Tibial nerve (tissue), 3 donors: Measurements from ENCODE around the gene RGS3.

Experiments used
- CTCF ChIP-seq, 5 experiments: fragments of 200-600 bp in 3 of 5; fragments of 450-650 bp in 2 of 5; sonication (generic) in 3 of 5; IDR thresholded peaks; one replicate each; pipeline ENCODE4 v1.5.1; 2016 to 2019; ENCODE audit warnings: antibody characterized with exemption in 5 of 5, mild to moderate bottlenecking in 3 of 5, moderate library complexity in 2 of 5
- POLR2A ChIP-seq, 2 donors: fragments of 450-650 bp; IDR thresholded peaks; one replicate each; pipeline ENCODE4 v1.6.1; 2017; ENCODE audit warnings: antibody characterized with exemption in 2 of 2, mild to moderate bottlenecking in 2 of 2, moderate library complexity in 2 of 2

- TF ChIP-seq CTCF (IDR thresholded peaks at IDR 0.05) = no peak
- TF ChIP-seq POLR2A (IDR thresholded peaks at IDR 0.05) = no peak
Measured at GRCh38 chr9:113479174-113479621, 15.7 kb downstream of the RGS3 start.
